ENCODE data around the gene TMCC1. TPM values are rescaled to one million over a fixed set of nuclear protein-coding genes. Genes with fewer than 3 reads are reported as not detected.

TMCC1 gene
- total RNA-seq, 2 donors from 2014 or later = 41.0 to 51.1 TPM

DNA sequence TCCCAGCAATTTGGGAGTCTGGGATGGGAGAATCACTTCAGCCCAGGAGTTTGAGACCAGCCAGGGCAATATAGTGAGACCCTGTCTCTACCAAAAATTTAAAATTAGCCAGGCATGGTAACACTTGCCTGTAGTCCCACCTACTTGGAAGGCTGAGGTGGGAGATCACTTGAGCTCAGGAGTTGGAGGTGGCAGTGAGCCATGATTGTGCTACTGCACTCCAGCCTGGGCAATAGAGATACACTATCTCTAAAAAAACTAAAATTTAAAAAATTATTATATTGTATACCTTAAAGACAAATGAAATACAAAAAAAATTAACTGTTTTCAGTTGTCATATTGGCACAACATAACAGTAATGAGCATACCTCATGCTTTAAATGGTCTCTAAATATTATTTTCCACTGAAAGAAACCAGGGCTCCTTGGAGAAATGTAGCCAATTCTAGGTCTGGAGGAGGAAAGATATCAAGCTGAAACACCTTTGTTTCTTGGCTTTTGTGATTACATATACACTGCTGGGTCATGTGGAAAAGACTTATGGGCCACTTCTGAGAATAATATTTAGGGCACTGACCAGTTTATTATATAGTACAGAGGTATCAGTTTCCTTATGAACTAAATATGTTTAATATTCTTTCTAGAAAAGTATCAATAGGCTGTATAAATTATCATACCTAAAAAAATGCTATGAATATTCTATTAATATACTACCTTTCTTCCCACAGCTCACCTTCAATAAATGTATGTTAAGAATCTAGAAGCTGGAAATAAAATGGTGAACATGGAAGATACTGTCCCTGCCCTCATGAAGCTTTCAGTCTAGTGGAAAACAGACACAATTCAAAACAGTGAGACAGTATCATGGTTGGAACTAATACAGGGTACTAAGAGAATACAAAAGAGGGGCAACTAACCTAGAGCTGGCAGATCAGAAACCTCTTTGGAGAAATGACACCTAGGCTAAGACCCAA is 119.5 kb downstream of the TMCC1 start:
- TF ChIP-seq, protein P1, sequence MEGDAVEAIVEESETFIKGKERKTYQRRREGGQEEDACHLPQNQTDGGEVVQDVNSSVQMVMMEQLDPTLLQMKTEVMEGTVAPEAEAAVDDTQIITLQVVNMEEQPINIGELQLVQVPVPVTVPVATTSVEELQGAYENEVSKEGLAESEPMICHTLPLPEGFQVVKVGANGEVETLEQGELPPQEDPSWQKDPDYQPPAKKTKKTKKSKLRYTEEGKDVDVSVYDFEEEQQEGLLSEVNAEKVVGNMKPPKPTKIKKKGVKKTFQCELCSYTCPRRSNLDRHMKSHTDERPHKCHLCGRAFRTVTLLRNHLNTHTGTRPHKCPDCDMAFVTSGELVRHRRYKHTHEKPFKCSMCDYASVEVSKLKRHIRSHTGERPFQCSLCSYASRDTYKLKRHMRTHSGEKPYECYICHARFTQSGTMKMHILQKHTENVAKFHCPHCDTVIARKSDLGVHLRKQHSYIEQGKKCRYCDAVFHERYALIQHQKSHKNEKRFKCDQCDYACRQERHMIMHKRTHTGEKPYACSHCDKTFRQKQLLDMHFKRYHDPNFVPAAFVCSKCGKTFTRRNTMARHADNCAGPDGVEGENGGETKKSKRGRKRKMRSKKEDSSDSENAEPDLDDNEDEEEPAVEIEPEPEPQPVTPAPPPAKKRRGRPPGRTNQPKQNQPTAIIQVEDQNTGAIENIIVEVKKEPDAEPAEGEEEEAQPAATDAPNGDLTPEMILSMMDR (conservative IDR thresholded peaks at IDR 0.05) = no peak
- no peak overlapping the region for H3K27ac ChIP-seq (ENCODE audit: low read depth, low read length)
- H3K27me3 ChIP-seq (ENCODE audit: control insufficient read depth, insufficient read depth, low read length, poor library complexity, severe bottlenecking) = no peaks in the 10 kb centered on the region
- no peaks in the 10 kb centered on the region for H3K9me3 Mint-ChIP-seq
- H3K36me3 ChIP-seq (ENCODE audit: control insufficient read depth, insufficient read depth, low read length) = peaks cover 13% of the 10 kb centered on the region
- no peak overlapping the region for H3K4me3 Mint-ChIP-seq
- peaks cover 15% of the 10 kb centered on the region for H3K36me3 Mint-ChIP-seq (ENCODE audit: low read depth)
- no peaks in the 10 kb centered on the region for H3K9me3 ChIP-seq (ENCODE audit: control insufficient read depth, low read length)
- no peak overlapping the region for H3K4me3 ChIP-seq (ENCODE audit: low read length)
- DNase-seq = no peak
- H3K27ac Mint-ChIP-seq = no peak overlapping the region
- H3K4me1 Mint-ChIP-seq = peaks cover under 1% of the 10 kb centered on the region
- no peak overlapping the region for H3K9ac ChIP-seq (ENCODE audit: extremely low read depth, low read length, poor library complexity, severe bottlenecking)
- H3K27me3 Mint-ChIP-seq (ENCODE audit: insufficient read depth) = no peaks in the 10 kb centered on the region
- H3K4me1 ChIP-seq (ENCODE audit: control insufficient read depth, insufficient read depth, low read length) = no peaks in the 10 kb centered on the region

DNA sequence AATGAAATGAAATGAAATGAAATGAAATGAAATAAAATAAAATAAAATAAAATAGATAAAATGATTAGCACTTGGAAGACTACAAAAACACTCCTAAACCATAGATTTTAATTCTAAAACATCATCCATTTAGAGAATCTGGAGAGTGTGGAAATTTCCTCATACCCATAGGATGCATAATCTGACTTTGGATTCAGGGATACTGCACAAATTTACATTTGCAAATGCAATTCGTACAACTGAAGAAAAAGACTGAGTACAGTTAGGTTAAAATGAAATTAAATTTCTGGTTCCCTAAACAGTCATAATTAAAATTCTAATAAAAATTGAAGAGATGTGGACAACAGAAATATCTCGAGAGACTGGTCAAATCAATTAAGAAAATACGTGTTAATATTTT is 122.9 kb downstream of the TMCC1 start:
- no peaks in the 10 kb centered on the region for H3K4me1 ChIP-seq (ENCODE audit: control insufficient read depth, insufficient read depth, low read length)
- no peak for DNase-seq
- WGBS, 2 experiments (ENCODE audit: insufficient coverage in 1 of 2, insufficient read length in 1 of 2) = 97 to 100% methylated on average over 2 to 3 of the region's 3 CpGs
- no peaks in the 10 kb centered on the region for H3K27me3 Mint-ChIP-seq (ENCODE audit: insufficient read depth)
- H3K4me3 Mint-ChIP-seq = no peak overlapping the region
- no peak overlapping the region for H3K27ac Mint-ChIP-seq
- peaks cover 10% of the 10 kb centered on the region for H3K4me1 Mint-ChIP-seq
- H3K36me3 Mint-ChIP-seq (ENCODE audit: low read depth) = peaks cover 15% of the 10 kb centered on the region
- no peaks in the 10 kb centered on the region for H3K27me3 ChIP-seq (ENCODE audit: control insufficient read depth, insufficient read depth, low read length, poor library complexity, severe bottlenecking)
- H3K4me3 ChIP-seq (ENCODE audit: low read length) = no peak overlapping the region
- H3K36me3 ChIP-seq (ENCODE audit: control insufficient read depth, insufficient read depth, low read length) = peaks cover 13% of the 10 kb centered on the region
- TF ChIP-seq, protein P1 (conservative IDR thresholded peaks at IDR 0.05) = no peak
- H3K27ac ChIP-seq (ENCODE audit: low read depth, low read length) = no peak overlapping the region
- H3K9ac ChIP-seq (ENCODE audit: extremely low read depth, low read length, poor library complexity, severe bottlenecking) = no peak overlapping the region
- no peaks in the 10 kb centered on the region for H3K9me3 Mint-ChIP-seq
- H3K9me3 ChIP-seq (ENCODE audit: control insufficient read depth, low read length) = no peaks in the 10 kb centered on the region

DNA sequence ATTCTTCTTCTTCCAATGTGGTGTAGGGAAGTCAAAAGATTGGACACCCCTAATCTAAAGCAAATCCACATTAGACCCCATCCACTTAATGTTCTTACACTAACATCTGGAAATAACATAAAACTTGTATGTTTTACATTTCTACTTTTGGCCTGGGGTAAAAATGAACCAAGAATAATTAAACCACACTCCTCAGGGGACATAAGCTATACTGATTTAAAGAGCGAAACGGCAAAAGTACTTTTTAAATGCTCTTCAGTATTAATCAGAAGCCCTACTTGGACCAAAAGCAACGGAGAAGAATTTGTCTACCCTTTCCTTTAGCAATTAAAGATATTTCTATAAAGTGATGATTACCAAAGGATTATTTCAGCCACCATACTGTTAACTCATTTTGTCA is 123.9 kb downstream of the TMCC1 start:
- Mint-ChIP-seq H3K4me1 (peaks cover 10% of the 10 kb centered on the region), H3K4me3 (no peak overlapping the region), H3K9me3 (no peaks in the 10 kb centered on the region), H3K27ac (no peak overlapping the region), H3K36me3 (ENCODE audit: low read depth) (peaks cover 11% of the 10 kb centered on the region), H3K27me3 (ENCODE audit: insufficient read depth) (no peaks in the 10 kb centered on the region)
- H3K27me3 ChIP-seq (ENCODE audit: control insufficient read depth, insufficient read depth, low read length, poor library complexity, severe bottlenecking) = no peaks in the 10 kb centered on the region
- DNase-seq = no peak
- WGBS, 2 experiments (ENCODE audit: insufficient coverage in 1 of 2, insufficient read length in 1 of 2) = 97% methylated on average over 3 of the region's 3 CpGs; no CpG with 5 or more reads in 1 of the 2 experiments
- TF ChIP-seq, protein P1 (conservative IDR thresholded peaks at IDR 0.05) = no peak
- H3K36me3 ChIP-seq (ENCODE audit: control insufficient read depth, insufficient read depth, low read length) = peaks cover 8% of the 10 kb centered on the region
- H3K4me1 ChIP-seq (ENCODE audit: control insufficient read depth, insufficient read depth, low read length) = no peaks in the 10 kb centered on the region
- H3K9me3 ChIP-seq (ENCODE audit: control insufficient read depth, low read length) = no peaks in the 10 kb centered on the region
- no peak overlapping the region for H3K27ac ChIP-seq (ENCODE audit: low read depth, low read length)
- no peak overlapping the region for H3K4me3 ChIP-seq (ENCODE audit: low read length)
- no peak overlapping the region for H3K9ac ChIP-seq (ENCODE audit: extremely low read depth, low read length, poor library complexity, severe bottlenecking)

Measured in endodermal cell (in vitro differentiated cells).